Stimulated activated CD4-positive, alpha-beta T cell treated with anti-CD3 and anti-CD28 coated beads, Interleukin-1b, Interleukin-23, amount 100 ng/mL, for 4 hours (primary cell): ENCODE results near the gene GPR135.
A peak's percentile ranks its signal among the peaks of the same experiment; 100 is the strongest.

Experiments
- DNase-seq, 2 donors: peaks; one replicate each; pipeline ENCODE4 v3.0.0-alpha.2; 2020; ENCODE audit warnings: low read depth in 2 of 2

Gene GPR135, protein sequence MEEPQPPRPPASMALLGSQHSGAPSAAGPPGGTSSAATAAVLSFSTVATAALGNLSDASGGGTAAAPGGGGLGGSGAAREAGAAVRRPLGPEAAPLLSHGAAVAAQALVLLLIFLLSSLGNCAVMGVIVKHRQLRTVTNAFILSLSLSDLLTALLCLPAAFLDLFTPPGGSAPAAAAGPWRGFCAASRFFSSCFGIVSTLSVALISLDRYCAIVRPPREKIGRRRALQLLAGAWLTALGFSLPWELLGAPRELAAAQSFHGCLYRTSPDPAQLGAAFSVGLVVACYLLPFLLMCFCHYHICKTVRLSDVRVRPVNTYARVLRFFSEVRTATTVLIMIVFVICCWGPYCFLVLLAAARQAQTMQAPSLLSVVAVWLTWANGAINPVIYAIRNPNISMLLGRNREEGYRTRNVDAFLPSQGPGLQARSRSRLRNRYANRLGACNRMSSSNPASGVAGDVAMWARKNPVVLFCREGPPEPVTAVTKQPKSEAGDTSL

DNA sequence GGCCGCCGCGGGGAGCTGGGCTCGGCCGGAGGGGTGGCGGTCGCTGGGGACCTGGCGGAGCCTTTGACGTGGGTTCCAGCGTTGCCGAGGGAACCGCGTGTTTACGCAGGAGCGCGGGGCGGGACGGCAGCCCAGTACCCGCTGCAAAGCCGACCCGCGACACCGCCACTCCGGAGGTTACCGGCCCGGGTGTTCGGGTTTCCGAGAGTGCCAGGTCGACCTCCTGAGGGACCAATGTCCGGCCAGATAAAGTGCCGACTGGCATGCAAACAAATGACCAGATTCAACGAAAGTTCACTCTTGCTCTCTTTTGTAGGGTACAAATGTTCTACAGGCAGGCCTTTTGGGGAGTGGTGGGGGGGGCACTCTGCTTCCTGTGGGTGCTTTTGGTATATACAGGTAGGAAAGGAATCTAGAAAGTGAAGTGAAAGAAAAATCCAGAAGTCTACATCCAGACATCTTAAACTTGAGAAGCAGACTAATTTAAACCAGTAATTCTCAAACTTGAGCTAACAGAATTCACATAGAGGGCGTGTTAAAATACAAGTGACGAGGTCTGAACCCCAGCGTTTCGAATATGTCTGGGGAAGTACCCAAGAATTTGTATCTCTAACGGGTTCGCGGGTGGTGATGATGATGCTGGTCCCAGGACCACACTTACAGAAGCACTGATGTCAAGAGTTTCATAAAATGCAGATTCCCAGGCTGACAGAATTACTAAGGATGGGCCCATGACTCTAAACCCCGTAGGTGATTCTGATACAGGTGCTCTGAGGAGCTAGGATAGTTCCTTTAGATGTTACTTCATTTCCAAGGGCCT, at the start of gene GPR135:
TSS of gene GPR135 (minus strand) at position 65 of the 820 bp plus-strand sequence. CDS start 154 bp downstream, outside the sequence.
- DNase-seq = peak in 1 of 2 donors; percentile 16

DNA sequence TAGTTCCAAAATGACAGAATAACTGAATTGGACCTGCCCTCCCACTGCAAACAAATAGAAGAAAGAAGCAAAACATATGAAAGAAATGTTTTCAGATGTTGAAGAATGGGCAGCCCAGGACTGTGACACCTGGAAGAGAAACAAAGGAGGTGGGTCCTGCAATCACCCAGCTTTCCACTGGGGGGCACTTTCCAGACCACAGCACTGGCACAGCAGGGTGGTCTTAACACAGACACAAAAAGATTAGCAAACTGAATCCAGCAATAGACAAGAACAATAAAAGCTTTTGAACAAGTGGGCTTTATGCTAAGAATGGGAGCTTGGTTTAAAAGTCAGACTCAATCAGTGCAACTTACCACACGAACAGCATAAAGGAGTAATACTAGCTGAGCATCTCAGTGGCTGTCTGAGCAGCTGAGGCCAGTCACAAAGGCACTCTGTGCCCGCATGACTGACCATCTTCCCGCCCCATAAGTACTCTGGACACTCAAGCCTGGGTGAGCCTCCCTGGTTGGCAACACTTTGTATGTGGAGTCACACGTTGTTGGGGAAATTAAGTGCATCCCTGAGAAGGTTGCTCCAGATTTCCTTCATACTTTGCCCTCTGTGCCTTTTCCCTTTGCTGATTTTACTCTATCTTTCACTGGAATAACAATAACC, 46.9 kb upstream of the GPR135 start:
- no peak for DNase-seq

DNA sequence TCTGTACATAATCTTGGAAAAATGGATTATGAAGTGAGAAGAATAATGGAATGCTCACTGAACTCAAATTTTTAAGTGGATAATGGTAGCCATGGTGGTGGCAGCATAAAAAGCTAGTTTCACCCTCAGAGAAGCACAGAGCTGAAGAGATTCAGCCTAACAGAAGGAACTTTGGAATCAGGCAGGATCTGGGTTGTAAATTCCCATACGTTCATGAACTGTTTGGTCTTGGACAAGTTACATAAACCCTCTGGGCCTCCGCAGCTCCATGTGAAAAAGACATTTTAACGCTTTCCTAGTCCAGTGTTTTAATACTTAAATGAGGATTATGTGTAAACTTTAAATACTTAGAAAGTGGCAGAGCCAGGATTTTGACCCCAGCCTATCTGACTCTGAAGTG, 45.8 kb upstream of the GPR135 start:
- DNase-seq = no peak

DNA sequence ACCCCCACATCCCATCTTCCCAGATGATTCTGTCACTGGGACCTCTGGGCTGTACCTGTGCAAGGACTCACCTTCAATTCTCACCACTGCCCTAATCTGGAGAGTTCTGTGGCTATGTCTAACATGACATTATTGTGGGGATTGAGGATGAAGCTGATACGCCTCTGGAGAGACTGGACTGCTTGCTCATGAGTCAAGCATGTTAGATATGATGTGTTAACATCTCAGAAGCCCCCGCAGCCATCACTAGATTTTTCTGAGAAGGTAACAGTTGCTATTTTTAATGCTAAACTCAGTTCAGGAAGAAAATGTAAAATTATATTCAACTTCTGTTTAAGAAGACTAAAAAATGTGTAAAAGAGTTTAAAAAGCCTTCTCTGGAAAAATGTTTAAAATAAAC, 44.8 kb upstream of the GPR135 start:
- DNase-seq = no peak

GRCh38 chr14:59509101-59509500, 43.9 kb upstream of the GPR135 start:
- DNase-seq = no peak

DNA sequence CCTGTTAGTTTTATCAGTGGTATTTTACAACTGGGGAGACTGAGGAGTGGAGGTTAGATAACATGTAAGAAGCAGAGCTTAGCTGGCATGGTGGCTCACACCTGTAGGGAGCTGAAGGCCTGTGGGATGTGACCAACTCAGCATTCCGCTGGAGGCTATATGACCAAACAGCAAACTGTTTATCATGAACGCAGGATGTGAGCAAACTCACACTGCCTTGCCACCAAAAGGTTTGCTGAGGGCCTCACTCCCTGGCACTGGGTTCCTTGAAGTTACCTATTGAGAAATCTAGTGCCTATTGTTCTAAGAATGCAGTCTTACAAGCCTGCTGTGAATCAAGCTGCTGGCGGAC, 42.5 kb upstream of the GPR135 start:
- DNase-seq = no peak

DNA sequence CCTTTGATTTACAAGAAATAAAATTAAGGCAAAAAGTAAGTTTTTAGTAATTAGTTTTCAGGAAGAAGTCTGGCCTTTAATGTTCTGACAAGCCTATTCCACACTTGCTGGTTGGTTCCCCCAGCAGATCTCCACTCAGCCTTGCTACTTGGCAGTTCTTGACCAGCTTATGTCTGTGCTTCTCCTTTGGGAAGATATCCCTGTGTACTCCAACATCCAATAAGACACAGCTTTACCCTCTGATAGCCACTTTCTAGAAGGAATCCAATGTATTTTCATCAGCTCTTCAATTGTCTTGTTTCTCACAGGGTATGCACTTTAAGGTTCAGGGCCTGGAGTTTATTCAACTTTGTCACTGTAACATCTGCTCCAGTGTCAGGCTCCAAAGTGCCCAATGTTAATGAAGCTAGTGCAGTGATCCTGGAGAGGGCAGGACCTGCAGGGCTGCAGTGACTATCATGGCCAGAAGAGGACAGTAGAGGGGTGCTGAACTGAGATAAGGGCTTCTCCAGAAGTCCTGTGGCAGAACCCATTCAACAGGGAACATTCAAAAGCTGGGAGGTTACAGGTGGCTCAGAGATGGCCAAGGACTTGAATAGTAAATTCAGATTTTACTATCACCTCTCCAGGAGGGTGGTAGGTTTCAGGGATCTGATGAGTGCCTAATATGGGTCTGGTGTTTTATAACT, 42.0 kb upstream of the GPR135 start:
- DNase-seq = peak; percentile 12 to 16

DNA sequence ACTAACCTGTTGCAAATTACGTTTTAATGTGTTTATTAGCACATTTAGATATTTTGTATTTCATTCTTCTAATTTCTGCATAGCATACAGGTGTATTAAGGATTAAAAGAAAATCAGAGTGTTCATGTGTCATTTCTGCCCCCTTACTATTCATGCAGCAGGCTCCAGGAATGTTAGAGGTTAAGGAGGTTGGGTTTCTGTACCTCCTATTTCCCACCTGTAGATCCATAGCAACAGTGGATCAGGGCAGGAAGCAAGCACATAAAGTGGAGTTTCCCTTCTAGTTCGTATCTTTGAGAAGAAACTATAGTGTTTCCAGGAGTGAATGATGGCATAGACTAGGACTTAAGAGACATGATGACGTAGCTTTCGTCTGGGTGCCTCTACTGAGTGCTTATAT, 38.1 kb upstream of the GPR135 start:
- no peak for DNase-seq

DNA sequence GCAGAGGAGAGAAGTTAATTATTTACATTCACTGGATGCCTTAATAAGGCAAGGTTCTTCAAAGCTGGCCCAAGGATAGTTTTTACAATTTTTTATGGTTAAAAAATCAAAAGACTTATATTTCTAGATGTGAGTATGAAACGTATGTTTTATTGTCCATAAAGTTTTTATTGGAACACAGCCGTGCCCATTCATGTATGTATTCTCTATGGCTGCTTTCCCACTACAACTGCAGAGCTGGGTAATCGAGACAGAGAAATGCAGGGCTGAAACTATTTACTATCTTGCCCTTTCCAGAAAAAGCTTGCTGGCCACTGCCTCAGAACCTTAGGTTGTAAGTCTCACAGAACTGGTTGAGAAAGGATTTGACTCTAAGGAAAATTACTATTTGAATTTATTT, 35.6 kb upstream of the GPR135 start:
- DNase-seq = no peak

GRCh38 chr14:59492384-59492783, 27.2 kb upstream of the GPR135 start:
- DNase-seq = no peak

DNA sequence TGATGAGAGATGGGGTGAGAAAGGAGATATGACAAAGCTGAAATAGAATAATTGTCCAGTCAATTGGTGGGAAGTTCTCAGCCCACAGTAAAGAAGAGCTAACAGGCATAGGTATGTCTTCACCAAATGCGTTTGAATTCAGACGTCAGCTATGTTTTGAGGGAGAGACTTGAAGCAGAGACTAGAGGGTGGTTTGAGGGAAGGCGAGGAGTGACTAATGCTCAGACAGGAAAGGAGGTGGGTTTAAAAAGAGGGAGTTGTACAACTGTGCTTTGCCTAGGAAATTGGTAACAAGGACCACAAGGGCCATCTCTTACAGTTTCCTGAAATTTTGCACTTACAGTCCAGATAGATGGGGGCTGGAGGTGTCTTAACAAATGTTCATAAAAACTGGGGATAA, 25.6 kb upstream of the GPR135 start:
- no peak for DNase-seq

DNA sequence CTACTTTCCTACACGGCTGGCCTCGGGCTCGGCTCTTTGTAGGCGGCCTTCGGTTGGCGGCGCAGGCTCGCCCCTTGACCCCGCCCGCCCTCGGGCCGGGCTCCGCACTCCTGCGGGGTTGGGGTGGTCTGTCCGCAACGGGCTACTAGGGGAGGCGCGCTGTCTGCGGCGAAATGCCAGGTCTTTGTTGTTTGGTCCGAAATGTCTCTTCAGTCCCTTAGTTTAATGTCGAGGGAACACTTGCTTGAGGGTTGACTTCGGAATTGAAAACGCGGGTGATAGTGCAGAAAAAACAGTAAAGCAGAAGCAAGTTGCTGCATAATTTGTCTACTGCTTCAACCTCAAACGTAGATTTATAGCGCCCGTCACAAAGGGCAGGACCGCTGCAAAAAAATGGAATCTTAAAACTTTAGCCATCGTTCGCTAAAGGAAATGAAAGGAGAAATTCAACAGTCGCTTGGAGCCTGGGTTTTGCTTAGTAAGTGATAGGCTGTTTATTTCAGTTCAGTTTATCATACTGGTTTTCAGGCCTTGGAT, 19.5 kb upstream of the GPR135 start:
- DNase-seq = no peak

GRCh38 chr14:59483819-59484638, 18.8 kb upstream of the GPR135 start, which contains the start of the genes JKAMP and L3HYPDH:
Gene JKAMP (plus strand): TSS chr14:59484517. CDS start chr14:59484590, 73 bp downstream.
Gene L3HYPDH (minus strand): TSS chr14:59484408. CDS start chr14:59484316, 92 bp downstream.
- DNase-seq = peak; percentile 96 to 99

DNA sequence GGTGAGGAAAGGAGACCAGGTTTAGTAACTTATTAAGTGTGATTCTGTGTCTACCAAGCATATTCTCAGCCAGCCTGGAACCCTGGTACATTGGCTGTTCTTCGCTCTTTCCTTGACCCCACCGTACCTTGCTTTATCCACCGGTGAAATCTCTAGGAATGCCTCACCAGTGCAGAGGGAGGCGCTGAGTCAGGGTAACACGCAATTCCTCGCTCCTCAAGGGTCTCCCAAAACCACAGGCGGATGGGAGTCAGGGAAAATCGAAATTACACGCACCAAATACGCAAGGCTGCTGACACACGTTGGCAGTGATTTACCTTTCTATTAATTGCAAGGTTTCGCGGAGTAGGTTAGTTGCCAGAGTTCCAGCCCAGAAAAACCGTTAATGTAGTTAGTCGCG, 18.2 kb upstream of the GPR135 start:
- DNase-seq = no peak

- DNase-seq = no peak
Measured at GRCh38 chr14:59482541-59483331, 17.6 kb upstream of the GPR135 start.

DNA sequence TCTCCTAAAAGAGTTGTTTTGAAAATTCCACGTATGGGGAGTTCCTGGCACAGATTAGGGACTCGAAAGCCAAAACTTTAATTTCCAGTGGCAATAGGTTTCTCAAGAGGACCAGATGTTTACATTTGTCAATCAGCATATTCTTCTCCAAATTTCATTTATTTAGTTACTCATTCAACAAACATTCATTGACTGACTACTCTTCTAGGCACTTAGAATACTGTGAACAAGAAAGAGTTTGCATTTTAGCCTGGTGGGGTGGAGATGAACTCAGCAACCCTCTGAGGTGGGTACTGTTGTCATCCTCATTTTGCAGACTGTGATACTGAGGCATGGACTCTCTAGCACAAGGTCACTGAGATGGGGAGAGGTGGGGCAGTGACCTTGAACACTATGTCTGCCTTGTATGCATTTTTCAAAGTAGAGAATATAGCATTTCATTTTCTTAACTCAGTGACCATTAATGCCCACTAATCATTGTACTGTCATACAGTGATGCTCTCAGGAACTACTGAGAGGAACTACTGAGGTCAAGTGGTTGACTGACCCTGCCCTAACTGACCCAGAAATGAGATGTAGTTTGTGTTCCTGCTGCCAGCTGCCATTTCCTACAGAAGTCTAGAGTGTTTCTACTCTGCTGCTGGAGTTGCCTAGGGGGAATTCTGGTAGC, 16.8 kb upstream of the GPR135 start:
- DNase-seq = no peak

- no peak for DNase-seq
Measured at GRCh38 chr14:59481407-59481806, 16.2 kb upstream of the GPR135 start.

- no peak for DNase-seq
Measured at GRCh38 chr14:59480166-59480565, 15.0 kb upstream of the GPR135 start.

DNA sequence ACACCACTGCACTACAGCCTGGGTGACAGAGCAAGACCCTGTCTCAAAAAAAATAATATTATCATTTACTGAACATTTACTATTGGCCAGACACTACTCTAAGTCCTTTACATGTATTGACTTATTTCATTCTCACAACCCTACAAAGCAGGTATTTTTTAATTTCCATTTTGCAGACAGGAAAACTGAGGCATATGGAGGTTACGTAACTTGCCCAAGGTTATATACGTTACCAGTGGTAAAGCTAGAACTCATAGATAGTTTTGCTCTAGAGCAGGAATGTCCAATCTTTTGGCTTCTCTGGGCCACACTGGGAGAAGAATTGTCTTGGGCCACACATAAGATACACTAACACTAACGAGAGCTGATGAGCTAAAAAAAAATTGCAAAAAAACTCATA, 13.4 kb upstream of the GPR135 start:
- no peak for DNase-seq
